Neural cell (in vitro differentiated cells): ENCODE results near the gene KRT3. TPM values are rescaled to one million over a fixed set of nuclear protein-coding genes. Genes with fewer than 3 reads are reported as not detected.

Experiments
- H2AFZ ChIP-seq: fragments of 200-600, 300-800 bp; sonication (generic), shearing (Covaris generic); 2 replicates; pipeline ENCODE4 v1.6.0; 2014; ENCODE audit warnings: low read depth, mild to moderate bottlenecking, antibody characterized with exemption, low read length, moderate library complexity
- H3F3A ChIP-seq: fragments of 200-600 bp; shearing (Covaris generic); 2 replicates; pipeline ENCODE4 v1.6.1; 2016; ENCODE audit warnings: mild to moderate bottlenecking, moderate library complexity, mixed read lengths, antibody characterized with exemption, low read length; ENCODE audit not compliant: insufficient read depth, poor library complexity, severe bottlenecking
- H3K27ac ChIP-seq: fragments of 200-600, 300-800 bp; sonication (generic), shearing (Covaris generic); 2 replicates; pipeline ENCODE4 v1.5.1; 2014; ENCODE audit warnings: mild to moderate bottlenecking, low read length, moderate library complexity
- H3K27me3 ChIP-seq: fragments of 300-800, 200-600 bp; sonication (generic), shearing (Covaris generic); 2 replicates; pipeline ENCODE4 v1.6.0; 2014; ENCODE audit warnings: mild to moderate bottlenecking, low read depth, low read length, moderate library complexity; ENCODE audit not compliant: insufficient read depth
- H3K36me3 ChIP-seq: fragments of 300-800, 200-600 bp; sonication (generic), shearing (Covaris generic); 2 replicates; pipeline ENCODE4 v1.5.1; 2014; ENCODE audit warnings: mild to moderate bottlenecking, antibody characterized with exemption, low read length, moderate library complexity; ENCODE audit not compliant: insufficient read depth
- H3K4me2 ChIP-seq: fragments of 300-800, 200-600 bp; sonication (generic), shearing (Covaris generic); 2 replicates; pipeline ENCODE4 v1.6.0; 2014; ENCODE audit warnings: mild to moderate bottlenecking, low read length
- H3K4me3 ChIP-seq: fragments of 300-800, 200-600 bp; sonication (generic), shearing (Covaris generic); 2 replicates; pipeline ENCODE4 v1.5.1; 2014; ENCODE audit warnings: mild to moderate bottlenecking, low read length, moderate library complexity
- H3K79me2 ChIP-seq: fragments of 200-600 bp; shearing (Covaris generic); replicated peaks from 2 replicates; pipeline ENCODE4 v1.6.0; 2014; ENCODE audit warnings: mild to moderate bottlenecking, low read length, moderate library complexity; ENCODE audit not compliant: insufficient read depth
- H3K9ac ChIP-seq: fragments of 300-800, 200-600 bp; sonication (generic), shearing (Covaris generic); 2 replicates; pipeline ENCODE4 v1.6.1; 2016; ENCODE audit warnings: mild to moderate bottlenecking, low read length, mixed read lengths
- H3K9me2 ChIP-seq: fragments of 200-600 bp; shearing (Covaris generic); 2 replicates; pipeline ENCODE4 v1.6.1; 2016; ENCODE audit warnings: mild to moderate bottlenecking, low read length, mixed read lengths; ENCODE audit not compliant: insufficient read depth
- H3K9me3 ChIP-seq: fragments of 200-600, 300-800 bp; sonication (generic), shearing (Covaris generic); 2 replicates; pipeline ENCODE4 v1.6.1; 2016; ENCODE audit warnings: mild to moderate bottlenecking, mixed run types, low read length, moderate library complexity, mixed read lengths
- H4K20me1 ChIP-seq: fragments of 200-600 bp; shearing (Covaris generic); 2 replicates; pipeline ENCODE4 v1.6.1; 2016; ENCODE audit warnings: mild to moderate bottlenecking, mixed run types; ENCODE audit not compliant: insufficient read depth
- EP300 ChIP-seq: fragments of 450-650 bp; conservative IDR thresholded peaks from 2 replicates; pipeline ENCODE4 v1.6.1; 2014; ENCODE audit warnings: antibody characterized with exemption, mild to moderate bottlenecking, moderate library complexity; ENCODE audit not compliant: poor library complexity, severe bottlenecking
- EZH2 ChIP-seq: fragments of 200-600, 300-800 bp; shearing (Covaris generic), sonication (generic); IDR thresholded peaks from 2 replicates; pipeline ENCODE4 v1.6.1; 2014; ENCODE audit warnings: antibody characterized with exemption, low read length, borderline replicate concordance, mild to moderate bottlenecking; ENCODE audit not compliant: insufficient read depth, poor library complexity, severe bottlenecking
- MXI1 ChIP-seq: fragments of 450-650 bp; conservative IDR thresholded peaks from 2 replicates; pipeline ENCODE4 v1.6.1; 2014; ENCODE audit warnings: antibody characterized with exemption, mild to moderate bottlenecking; ENCODE audit not compliant: poor library complexity, severe bottlenecking
- POLR2AphosphoS5 ChIP-seq: IDR thresholded peaks from 2 replicates; pipeline ENCODE4 v1.6.1; 2012
- RAD21 ChIP-seq: fragments of 450-650 bp; conservative IDR thresholded peaks from 2 replicates; pipeline ENCODE4 v1.6.1; 2014; ENCODE audit warnings: antibody characterized with exemption, mild to moderate bottlenecking, moderate library complexity
- SMC3 ChIP-seq: fragments of 450-650 bp; conservative IDR thresholded peaks from 2 replicates; pipeline ENCODE4 v1.6.1; 2014; ENCODE audit warnings: antibody characterized with exemption, mild to moderate bottlenecking, moderate library complexity; ENCODE audit not compliant: poor library complexity
- TAF1 ChIP-seq: IDR thresholded peaks from 2 replicates; pipeline ENCODE4 v1.6.1; 2012; ENCODE audit warnings: low read depth
- polyA plus RNA-seq: library from polyadenylated mRNA; depleted of rRNA; stranded (reverse); fragments of >200 nt; gene quantifications from 2 replicates; pipeline ENCODE4 v1.2.3, GENCODE V29; 2014
- TF ChIP-seq, protein P1 (sequence below): IDR thresholded peaks from 2 replicates; pipeline ENCODE4 v1.6.1; 2012; ENCODE audit warnings: borderline replicate concordance
- TF ChIP-seq, protein P2 (sequence below): fragments of 450-650 bp; IDR thresholded peaks from 2 replicates; pipeline ENCODE4 v1.5.1; 2014; ENCODE audit warnings: antibody characterized with exemption, mild to moderate bottlenecking, moderate library complexity; ENCODE audit not compliant: poor library complexity, severe bottlenecking

The KRT3 gene
- polyA plus RNA-seq, 1 donor from 2014 or later = not detected

DNA sequence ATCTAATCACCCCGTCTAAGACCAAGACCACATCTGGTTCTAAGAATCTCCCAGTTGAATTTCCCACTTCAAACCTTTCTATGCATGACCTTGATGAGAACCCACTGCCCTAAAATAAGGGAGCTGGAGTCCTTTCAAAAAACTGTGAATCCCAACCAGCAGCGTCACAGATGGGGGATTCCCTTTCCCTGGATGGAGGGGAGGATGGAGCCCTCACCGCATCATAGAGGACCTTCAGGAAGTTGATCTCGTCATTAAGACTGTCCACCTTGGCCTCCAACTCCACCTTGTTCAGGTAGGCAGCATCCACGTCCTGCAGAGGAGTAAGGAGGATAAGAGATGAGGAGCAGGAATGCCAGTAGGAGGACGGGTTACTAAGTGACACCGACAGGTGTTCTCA is 13.2 kb upstream of the KRT3 start:
- Histone ChIP-seq H3K4me2 (no peak overlapping the region), H3F3A (no peaks in the 10 kb centered on the region), H3K9me3 (no peaks in the 10 kb centered on the region), H2AFZ (no peak overlapping the region), H3K4me3 (no peak overlapping the region), H4K20me1 (no peaks in the 10 kb centered on the region), H3K79me2 (no peaks in the 10 kb centered on the region), H3K9me2 (no peaks in the 10 kb centered on the region), H3K27me3 (no peaks in the 10 kb centered on the region), H3K27ac (no peak overlapping the region), H3K36me3 (no peaks in the 10 kb centered on the region), H3K9ac (no peak overlapping the region)
- TF ChIP-seq SMC3 = no peak
- TF ChIP-seq TAF1 = no peak
- no peak for TF ChIP-seq MXI1
- TF ChIP-seq, protein P1, sequence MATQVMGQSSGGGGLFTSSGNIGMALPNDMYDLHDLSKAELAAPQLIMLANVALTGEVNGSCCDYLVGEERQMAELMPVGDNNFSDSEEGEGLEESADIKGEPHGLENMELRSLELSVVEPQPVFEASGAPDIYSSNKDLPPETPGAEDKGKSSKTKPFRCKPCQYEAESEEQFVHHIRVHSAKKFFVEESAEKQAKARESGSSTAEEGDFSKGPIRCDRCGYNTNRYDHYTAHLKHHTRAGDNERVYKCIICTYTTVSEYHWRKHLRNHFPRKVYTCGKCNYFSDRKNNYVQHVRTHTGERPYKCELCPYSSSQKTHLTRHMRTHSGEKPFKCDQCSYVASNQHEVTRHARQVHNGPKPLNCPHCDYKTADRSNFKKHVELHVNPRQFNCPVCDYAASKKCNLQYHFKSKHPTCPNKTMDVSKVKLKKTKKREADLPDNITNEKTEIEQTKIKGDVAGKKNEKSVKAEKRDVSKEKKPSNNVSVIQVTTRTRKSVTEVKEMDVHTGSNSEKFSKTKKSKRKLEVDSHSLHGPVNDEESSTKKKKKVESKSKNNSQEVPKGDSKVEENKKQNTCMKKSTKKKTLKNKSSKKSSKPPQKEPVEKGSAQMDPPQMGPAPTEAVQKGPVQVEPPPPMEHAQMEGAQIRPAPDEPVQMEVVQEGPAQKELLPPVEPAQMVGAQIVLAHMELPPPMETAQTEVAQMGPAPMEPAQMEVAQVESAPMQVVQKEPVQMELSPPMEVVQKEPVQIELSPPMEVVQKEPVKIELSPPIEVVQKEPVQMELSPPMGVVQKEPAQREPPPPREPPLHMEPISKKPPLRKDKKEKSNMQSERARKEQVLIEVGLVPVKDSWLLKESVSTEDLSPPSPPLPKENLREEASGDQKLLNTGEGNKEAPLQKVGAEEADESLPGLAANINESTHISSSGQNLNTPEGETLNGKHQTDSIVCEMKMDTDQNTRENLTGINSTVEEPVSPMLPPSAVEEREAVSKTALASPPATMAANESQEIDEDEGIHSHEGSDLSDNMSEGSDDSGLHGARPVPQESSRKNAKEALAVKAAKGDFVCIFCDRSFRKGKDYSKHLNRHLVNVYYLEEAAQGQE = no peak
- no peak for TF ChIP-seq RAD21
- TF ChIP-seq EZH2 = no peak
- TF ChIP-seq, protein P2, sequence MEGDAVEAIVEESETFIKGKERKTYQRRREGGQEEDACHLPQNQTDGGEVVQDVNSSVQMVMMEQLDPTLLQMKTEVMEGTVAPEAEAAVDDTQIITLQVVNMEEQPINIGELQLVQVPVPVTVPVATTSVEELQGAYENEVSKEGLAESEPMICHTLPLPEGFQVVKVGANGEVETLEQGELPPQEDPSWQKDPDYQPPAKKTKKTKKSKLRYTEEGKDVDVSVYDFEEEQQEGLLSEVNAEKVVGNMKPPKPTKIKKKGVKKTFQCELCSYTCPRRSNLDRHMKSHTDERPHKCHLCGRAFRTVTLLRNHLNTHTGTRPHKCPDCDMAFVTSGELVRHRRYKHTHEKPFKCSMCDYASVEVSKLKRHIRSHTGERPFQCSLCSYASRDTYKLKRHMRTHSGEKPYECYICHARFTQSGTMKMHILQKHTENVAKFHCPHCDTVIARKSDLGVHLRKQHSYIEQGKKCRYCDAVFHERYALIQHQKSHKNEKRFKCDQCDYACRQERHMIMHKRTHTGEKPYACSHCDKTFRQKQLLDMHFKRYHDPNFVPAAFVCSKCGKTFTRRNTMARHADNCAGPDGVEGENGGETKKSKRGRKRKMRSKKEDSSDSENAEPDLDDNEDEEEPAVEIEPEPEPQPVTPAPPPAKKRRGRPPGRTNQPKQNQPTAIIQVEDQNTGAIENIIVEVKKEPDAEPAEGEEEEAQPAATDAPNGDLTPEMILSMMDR = no peak
- TF ChIP-seq POLR2AphosphoS5 = no peak
- TF ChIP-seq EP300 = no peak

DNA sequence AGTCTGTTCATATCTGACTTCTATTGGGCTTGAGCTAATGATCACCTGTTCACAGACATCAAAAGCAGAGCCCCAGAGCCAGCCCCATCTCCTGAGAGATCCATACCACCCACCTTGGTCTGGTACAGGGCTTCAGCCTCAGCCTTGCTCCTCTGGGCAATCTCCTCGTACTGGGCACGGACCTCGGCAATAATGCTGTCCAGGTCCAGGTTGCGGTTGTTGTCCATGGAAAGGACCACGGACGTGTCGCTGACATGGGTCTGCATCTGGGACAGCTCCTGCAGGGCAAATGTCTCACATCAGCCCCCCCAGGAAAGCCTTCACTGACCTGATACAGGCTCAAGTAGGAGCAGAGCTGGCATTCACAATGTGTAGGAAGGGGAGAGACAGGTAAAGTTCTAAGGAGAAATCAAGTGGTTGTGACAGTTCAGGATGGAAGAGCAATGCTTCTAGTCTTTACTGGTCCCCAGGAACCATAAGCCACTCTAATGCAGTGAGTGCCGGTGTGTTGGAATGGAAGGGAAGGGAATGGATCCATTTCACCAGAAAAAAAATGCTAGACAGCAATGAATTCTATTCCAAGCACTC is 12.8 kb upstream of the KRT3 start:
- Histone ChIP-seq H3K4me3 (no peak overlapping the region), H3K27ac (no peak overlapping the region), H3K9me3 (no peaks in the 10 kb centered on the region), H3K79me2 (no peaks in the 10 kb centered on the region), H4K20me1 (no peaks in the 10 kb centered on the region), H2AFZ (no peak overlapping the region), H3K27me3 (no peaks in the 10 kb centered on the region), H3K4me2 (no peak overlapping the region), H3K36me3 (no peaks in the 10 kb centered on the region), H3K9me2 (no peaks in the 10 kb centered on the region), H3K9ac (no peak overlapping the region), H3F3A (no peaks in the 10 kb centered on the region)
- TF ChIP-seq EZH2 (no peak), MXI1 (no peak), SMC3 (no peak), TAF1 (no peak), EP300 (no peak), POLR2AphosphoS5 (no peak), RAD21 (no peak)
- TF ChIP-seq, protein P1 = no peak
- TF ChIP-seq, protein P2 = no peak
